ENCODE data around the gene NAB2. TPM values are rescaled to one million over a fixed set of nuclear protein-coding genes. Genes with fewer than 3 reads are reported as not detected.

Gene NAB2
- total and polyA plus RNA-seq, 2 donors (not counting 3 experiments of a cell fraction or from before 2014, with no cell fraction given), result 14.6 to 15.9 TPM

DNA sequence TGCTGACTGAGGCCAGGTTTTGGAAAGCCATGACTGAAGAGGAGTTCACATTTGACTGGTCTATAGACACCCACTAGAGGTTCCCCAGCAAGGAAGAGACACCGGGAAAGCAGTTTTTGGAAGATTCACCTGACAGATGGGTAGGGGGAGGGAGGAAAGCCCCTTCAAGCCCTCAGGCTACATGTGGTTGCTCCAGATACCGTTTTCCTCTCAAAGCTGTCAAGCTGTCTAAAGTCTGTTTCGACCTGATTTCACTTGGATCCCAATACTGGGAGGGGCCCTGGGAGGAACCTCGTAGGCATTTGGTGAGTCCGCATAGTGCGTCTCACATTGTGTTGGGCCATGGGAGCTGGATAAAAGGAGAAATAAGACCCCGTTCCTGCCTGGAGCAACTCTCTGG, 37.6 kb downstream of the NAB2 start:
- H3K9me3 ChIP-seq (replicated peaks; ENCODE audit: control insufficient read depth, insufficient read depth, low read length), result no peaks in the 10 kb centered on the region
- H3K79me2 ChIP-seq (ENCODE audit: control insufficient read depth, insufficient read depth, low read length), result no peaks in the 10 kb centered on the region
- H3K27me3 ChIP-seq (ENCODE audit: control insufficient read depth in 2 of 2, insufficient read depth in 2 of 2, low read length in 2 of 2), result peaks cover 34 to 54% of the 10 kb centered on the region in 2 experiments
- no peak overlapping the region for H3K9ac ChIP-seq (replicated peaks; ENCODE audit: extremely low read depth, insufficient read depth, low read length)
- no peaks in the 10 kb centered on the region for H4K20me1 ChIP-seq (replicated peaks; ENCODE audit: control insufficient read depth, extremely low read depth, insufficient read depth, low read length)
- no peaks in the 10 kb centered on the region for H3K9me1 ChIP-seq (replicated peaks; ENCODE audit: control insufficient read depth, extremely low read depth, insufficient read depth, low read length)
- H3K4me1 ChIP-seq (ENCODE audit: control insufficient read depth, extremely low read depth, insufficient read depth, low read length), result peaks cover 4% of the 10 kb centered on the region
- DNase-seq (ENCODE audit: low read depth, low spot score) (no peak), FAIRE-seq (no peak)
- ChIA-PET CTCF (interaction anchor here (0.7 to 18.0 kb wide), 7 partner anchors 15 to 116 kb away, joined by 3 to 429 read pairs (median 21); partner anchors contain the start of gene STAT6), POLR2A (no interaction called here)
- TF ChIP-seq EZH2 (IDR thresholded peaks at IDR 0.05; ENCODE audit: borderline replicate concordance, low read depth, low read length, severe bottlenecking) (no peak), POLR2A (IDR thresholded peaks at IDR 0.05; ENCODE audit: low read depth, low read length) (no peak), JUN (IDR thresholded peaks at IDR 0.05; ENCODE audit: borderline replicate concordance, insufficient read depth, insufficient read length, low read depth) (no peak), FOS (IDR thresholded peaks at IDR 0.05; ENCODE audit: borderline replicate concordance, insufficient read depth, low read length) (no peak), GATA2 (IDR thresholded peaks at IDR 0.05; ENCODE audit: insufficient read depth, insufficient read length, low read depth, low read length) (no peak), POLR2AphosphoS5 (IDR thresholded peaks at IDR 0.05; ENCODE audit: insufficient read depth, low read depth, low read length) (no peak), MYC (IDR thresholded peaks at IDR 0.05; ENCODE audit: low read depth, low read length) (no peak)
- TF ChIP-seq, protein P1, sequence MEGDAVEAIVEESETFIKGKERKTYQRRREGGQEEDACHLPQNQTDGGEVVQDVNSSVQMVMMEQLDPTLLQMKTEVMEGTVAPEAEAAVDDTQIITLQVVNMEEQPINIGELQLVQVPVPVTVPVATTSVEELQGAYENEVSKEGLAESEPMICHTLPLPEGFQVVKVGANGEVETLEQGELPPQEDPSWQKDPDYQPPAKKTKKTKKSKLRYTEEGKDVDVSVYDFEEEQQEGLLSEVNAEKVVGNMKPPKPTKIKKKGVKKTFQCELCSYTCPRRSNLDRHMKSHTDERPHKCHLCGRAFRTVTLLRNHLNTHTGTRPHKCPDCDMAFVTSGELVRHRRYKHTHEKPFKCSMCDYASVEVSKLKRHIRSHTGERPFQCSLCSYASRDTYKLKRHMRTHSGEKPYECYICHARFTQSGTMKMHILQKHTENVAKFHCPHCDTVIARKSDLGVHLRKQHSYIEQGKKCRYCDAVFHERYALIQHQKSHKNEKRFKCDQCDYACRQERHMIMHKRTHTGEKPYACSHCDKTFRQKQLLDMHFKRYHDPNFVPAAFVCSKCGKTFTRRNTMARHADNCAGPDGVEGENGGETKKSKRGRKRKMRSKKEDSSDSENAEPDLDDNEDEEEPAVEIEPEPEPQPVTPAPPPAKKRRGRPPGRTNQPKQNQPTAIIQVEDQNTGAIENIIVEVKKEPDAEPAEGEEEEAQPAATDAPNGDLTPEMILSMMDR (IDR thresholded peaks at IDR 0.05; ENCODE audit: extremely low read depth in 1 of 2, insufficient read depth in 1 of 2, low read depth in 1 of 2, low read length in 2 of 2), result no peak
- TF ChIP-seq, protein P2, sequence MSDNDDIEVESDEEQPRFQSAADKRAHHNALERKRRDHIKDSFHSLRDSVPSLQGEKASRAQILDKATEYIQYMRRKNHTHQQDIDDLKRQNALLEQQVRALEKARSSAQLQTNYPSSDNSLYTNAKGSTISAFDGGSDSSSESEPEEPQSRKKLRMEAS (IDR thresholded peaks at IDR 0.05; ENCODE audit: insufficient read depth, insufficient read length), result no peak
- H3K4me3 ChIP-seq (replicated peaks in 1 of 3; ENCODE audit: insufficient read depth in 1 of 3, low read depth in 1 of 3, low read length in 3 of 3), result no peak overlapping the region
- BruUV-seq (replicated peaks), result no TSS peak
- H3K36me3 ChIP-seq (ENCODE audit: control insufficient read depth in 2 of 2, extremely low read depth in 1 of 2, insufficient read depth in 2 of 2, low read length in 2 of 2), result no peaks in the 10 kb centered on the region
- no peak overlapping the region for H3K27ac ChIP-seq (ENCODE audit: insufficient read depth, low read depth, low read length)
- no peak overlapping the region for H2AFZ ChIP-seq (ENCODE audit: low read depth, low read length)
- dilution Hi-C loops (cut with MboI; ENCODE audit: extremely low pct_ligation_motif_present, low sequenced_read_pairs), result no loop called here
- no peak overlapping the region for H3K4me2 ChIP-seq (ENCODE audit: insufficient read depth, low read length)
- intact Hi-C loops (cut with micrococcal nuclease), result loop anchor here (5.0 kb wide), 1 partner anchor 116 kb away; no protein-coding TSS in a partner anchor

Measured in endothelial cell of umbilical vein (primary cell).